ENCODE results near the gene HOXA7.

DNA sequence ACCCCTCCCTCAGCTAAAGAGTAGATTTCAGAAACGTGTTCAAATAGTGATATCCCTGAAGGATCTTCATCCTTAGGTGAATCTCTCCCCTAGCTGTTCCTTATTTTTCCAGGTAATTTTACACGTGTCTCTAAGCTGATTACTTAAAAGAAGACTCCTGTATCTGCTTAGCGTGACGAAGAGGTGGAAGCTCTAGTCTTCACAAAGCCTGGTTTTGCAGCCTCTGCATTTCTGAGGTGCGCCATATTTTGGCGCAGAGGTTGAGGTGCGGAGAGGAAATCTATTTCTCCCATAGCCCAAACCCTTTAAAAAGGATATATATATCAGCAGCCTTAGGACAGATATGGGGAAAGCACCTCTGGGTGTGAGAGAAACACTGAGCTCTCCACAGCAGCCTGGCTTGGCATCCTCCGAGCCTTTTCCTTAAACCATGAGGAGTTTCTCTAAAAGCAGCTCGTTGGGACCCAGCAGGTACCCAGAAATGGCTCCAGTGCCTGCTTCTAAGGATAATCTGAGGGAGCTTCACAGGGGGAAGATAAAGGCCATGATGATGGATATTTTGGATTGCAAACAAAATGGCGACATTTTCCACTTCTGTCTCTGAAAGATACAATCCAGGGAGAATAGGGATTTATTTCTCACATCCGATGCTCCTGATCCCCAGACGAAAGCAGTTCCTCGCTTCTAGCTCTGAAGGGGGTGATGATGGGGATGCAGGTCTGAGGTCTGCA is 51.0 kb downstream of the HOXA7 start:
- TF ChIP-seq POLR2AphosphoS5 (IDR thresholded peaks at IDR 0.05; ENCODE audit: insufficient read depth, low read depth, low read length) (no peak), EZH2 (IDR thresholded peaks at IDR 0.05; ENCODE audit: borderline replicate concordance, low read depth, low read length, severe bottlenecking) (no peak), POLR2A (IDR thresholded peaks at IDR 0.05; ENCODE audit: low read depth, low read length) (no peak), FOS (IDR thresholded peaks at IDR 0.05; ENCODE audit: borderline replicate concordance, insufficient read depth, low read length) (no peak), JUN (IDR thresholded peaks at IDR 0.05; ENCODE audit: borderline replicate concordance, insufficient read depth, insufficient read length, low read depth) (no peak)
- TF ChIP-seq, protein P1, sequence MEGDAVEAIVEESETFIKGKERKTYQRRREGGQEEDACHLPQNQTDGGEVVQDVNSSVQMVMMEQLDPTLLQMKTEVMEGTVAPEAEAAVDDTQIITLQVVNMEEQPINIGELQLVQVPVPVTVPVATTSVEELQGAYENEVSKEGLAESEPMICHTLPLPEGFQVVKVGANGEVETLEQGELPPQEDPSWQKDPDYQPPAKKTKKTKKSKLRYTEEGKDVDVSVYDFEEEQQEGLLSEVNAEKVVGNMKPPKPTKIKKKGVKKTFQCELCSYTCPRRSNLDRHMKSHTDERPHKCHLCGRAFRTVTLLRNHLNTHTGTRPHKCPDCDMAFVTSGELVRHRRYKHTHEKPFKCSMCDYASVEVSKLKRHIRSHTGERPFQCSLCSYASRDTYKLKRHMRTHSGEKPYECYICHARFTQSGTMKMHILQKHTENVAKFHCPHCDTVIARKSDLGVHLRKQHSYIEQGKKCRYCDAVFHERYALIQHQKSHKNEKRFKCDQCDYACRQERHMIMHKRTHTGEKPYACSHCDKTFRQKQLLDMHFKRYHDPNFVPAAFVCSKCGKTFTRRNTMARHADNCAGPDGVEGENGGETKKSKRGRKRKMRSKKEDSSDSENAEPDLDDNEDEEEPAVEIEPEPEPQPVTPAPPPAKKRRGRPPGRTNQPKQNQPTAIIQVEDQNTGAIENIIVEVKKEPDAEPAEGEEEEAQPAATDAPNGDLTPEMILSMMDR (IDR thresholded peaks at IDR 0.05; ENCODE audit: extremely low read depth in 1 of 2, insufficient read depth in 1 of 2, low read depth in 1 of 2, low read length in 2 of 2) = no peak
- TF ChIP-seq, protein P2, sequence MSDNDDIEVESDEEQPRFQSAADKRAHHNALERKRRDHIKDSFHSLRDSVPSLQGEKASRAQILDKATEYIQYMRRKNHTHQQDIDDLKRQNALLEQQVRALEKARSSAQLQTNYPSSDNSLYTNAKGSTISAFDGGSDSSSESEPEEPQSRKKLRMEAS (IDR thresholded peaks at IDR 0.05; ENCODE audit: insufficient read depth, insufficient read length) = no peak
